ENCODE results near the gene WBP2. TPM values are rescaled to one million over a fixed set of nuclear protein-coding genes. Genes with fewer than 3 reads are reported as not detected.
"Not testable (repeated sequence)": the region's sequence is repeated elsewhere in the genome, so short reads cannot be mapped to it uniquely, and the experiment has no call there.

The WBP2 gene
- total RNA-seq, 2 donors from 2014 or later: 74.3 to 82.7 TPM

DNA sequence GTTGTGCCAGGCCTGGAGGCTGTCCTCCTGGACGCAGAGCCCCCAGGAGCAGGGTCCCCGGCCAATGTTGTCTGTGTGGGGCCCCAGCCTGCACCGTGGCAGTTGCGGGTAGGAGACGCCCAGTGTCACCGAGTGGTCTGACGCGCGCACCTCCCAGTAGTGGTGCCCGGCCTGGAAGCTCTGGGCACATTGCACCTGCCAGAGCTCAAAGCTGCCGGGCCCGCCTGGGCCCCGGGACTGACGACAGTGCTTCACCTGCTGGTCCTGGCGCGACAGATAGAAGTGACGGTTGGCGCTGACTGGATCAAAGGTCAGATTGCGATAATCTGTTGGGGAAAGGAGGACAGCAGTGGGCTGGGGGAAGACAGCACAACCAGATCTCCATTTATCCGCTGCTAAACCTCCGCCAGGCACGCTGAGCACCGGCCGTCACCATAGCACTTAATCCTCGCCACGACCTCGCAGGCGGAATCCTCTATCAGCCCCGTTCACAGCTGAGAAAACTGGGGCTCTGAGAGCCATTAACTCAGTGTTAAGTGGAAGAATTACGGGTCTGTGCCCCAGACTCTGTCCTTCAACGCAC lies 36.0 kb upstream of the WBP2 start:
- 97 to 99% methylated on average over 29 to 31 of the region's 31 CpGs for WGBS, 2 experiments (ENCODE audit: insufficient coverage in 1 of 2, insufficient read length in 1 of 2)
- H3K27ac Mint-ChIP-seq: no peak overlapping the region
- H3K36me3 ChIP-seq (ENCODE audit: control insufficient read depth, insufficient read depth, low read length): peaks cover 18% of the 10 kb centered on the region

DNA sequence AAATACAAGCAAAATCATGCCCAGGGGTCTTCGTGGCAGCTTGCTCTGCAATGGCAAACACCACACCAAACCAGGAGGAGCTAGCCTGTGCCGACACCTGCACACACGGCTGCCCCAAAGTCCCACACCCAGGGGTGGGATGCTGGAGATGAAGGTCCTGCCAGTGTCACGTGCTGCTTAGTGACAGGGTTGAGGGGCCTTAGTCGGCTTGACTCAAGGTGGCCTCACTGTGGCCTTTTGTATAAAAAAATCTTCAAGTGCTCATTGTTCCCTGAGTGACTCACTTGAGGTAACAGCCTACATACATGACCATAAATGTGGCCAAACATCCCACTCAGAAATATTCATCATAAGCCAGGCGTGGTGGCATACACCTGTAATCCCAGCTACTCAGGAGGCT lies 34.3 kb upstream of the WBP2 start:
- Histone ChIP-seq H3K27me3 (ENCODE audit: control insufficient read depth, insufficient read depth, low read length, poor library complexity, severe bottlenecking) (no peaks in the 10 kb centered on the region), H3K4me3 (ENCODE audit: low read length) (no peak overlapping the region), H3K9me3 (ENCODE audit: control insufficient read depth, low read length) (no peaks in the 10 kb centered on the region), H3K4me1 (ENCODE audit: control insufficient read depth, insufficient read depth, low read length) (no peaks in the 10 kb centered on the region), H3K9ac (ENCODE audit: extremely low read depth, low read length, poor library complexity, severe bottlenecking) (no peak overlapping the region), H3K36me3 (ENCODE audit: control insufficient read depth, insufficient read depth, low read length) (peaks cover 18% of the 10 kb centered on the region), H3K27ac (ENCODE audit: low read depth, low read length) (no peak overlapping the region)
- H3K4me1 Mint-ChIP-seq: peaks cover 8% of the 10 kb centered on the region
- TF ChIP-seq, protein P1, sequence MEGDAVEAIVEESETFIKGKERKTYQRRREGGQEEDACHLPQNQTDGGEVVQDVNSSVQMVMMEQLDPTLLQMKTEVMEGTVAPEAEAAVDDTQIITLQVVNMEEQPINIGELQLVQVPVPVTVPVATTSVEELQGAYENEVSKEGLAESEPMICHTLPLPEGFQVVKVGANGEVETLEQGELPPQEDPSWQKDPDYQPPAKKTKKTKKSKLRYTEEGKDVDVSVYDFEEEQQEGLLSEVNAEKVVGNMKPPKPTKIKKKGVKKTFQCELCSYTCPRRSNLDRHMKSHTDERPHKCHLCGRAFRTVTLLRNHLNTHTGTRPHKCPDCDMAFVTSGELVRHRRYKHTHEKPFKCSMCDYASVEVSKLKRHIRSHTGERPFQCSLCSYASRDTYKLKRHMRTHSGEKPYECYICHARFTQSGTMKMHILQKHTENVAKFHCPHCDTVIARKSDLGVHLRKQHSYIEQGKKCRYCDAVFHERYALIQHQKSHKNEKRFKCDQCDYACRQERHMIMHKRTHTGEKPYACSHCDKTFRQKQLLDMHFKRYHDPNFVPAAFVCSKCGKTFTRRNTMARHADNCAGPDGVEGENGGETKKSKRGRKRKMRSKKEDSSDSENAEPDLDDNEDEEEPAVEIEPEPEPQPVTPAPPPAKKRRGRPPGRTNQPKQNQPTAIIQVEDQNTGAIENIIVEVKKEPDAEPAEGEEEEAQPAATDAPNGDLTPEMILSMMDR (conservative IDR thresholded peaks at IDR 0.05): no peak
- H3K27me3 Mint-ChIP-seq (ENCODE audit: insufficient read depth): peaks cover 4% of the 10 kb centered on the region
- peaks cover 19% of the 10 kb centered on the region for H3K36me3 Mint-ChIP-seq (ENCODE audit: low read depth)
- no peak overlapping the region for H3K4me3 Mint-ChIP-seq
- WGBS, 2 experiments (ENCODE audit: insufficient coverage in 1 of 2, insufficient read length in 1 of 2): 92 to 94% methylated on average over 5 to 6 of the region's 6 CpGs
- H3K27ac Mint-ChIP-seq: no peak overlapping the region
- DNase-seq: no peak
- no peaks in the 10 kb centered on the region for H3K9me3 Mint-ChIP-seq

More for the DNA sequence above, 36.0 kb upstream of the WBP2 start:
- no peak overlapping the region for H3K4me3 Mint-ChIP-seq
- Histone ChIP-seq H3K4me1 (ENCODE audit: control insufficient read depth, insufficient read depth, low read length) (peaks cover 7% of the 10 kb centered on the region), H3K27ac (ENCODE audit: low read depth, low read length) (no peak overlapping the region), H3K9ac (ENCODE audit: extremely low read depth, low read length, poor library complexity, severe bottlenecking) (no peak overlapping the region), H3K27me3 (ENCODE audit: control insufficient read depth, insufficient read depth, low read length, poor library complexity, severe bottlenecking) (no peaks in the 10 kb centered on the region), H3K9me3 (ENCODE audit: control insufficient read depth, low read length) (no peaks in the 10 kb centered on the region), H3K4me3 (ENCODE audit: low read length) (no peak overlapping the region)
- no peak for DNase-seq
- peaks cover 19% of the 10 kb centered on the region for H3K36me3 Mint-ChIP-seq (ENCODE audit: low read depth)
- TF ChIP-seq, protein P1 (conservative IDR thresholded peaks at IDR 0.05): no peak
- no peaks in the 10 kb centered on the region for H3K27me3 Mint-ChIP-seq (ENCODE audit: insufficient read depth)
- peaks cover 17% of the 10 kb centered on the region for H3K4me1 Mint-ChIP-seq
- no peaks in the 10 kb centered on the region for H3K9me3 Mint-ChIP-seq

DNA sequence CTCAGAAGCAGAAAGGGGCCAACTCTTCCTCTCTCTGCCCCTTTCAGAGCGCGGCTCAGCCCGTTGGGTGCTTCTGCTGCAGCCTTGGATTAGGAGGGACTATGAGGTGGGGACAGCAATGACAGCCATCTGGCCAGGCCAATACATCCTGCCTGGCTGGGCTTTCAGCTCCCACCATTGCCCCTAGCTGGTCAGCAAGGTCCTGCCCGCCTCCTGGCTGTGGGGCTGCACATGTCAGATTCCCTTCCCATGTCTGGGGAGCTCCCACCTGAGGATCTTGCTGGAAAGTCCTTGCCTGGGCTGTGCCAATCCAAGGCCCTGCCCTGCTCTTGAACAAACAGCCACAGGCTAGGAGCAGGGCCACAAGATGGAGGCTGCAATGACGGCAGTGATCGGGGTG lies 33.3 kb upstream of the WBP2 start:
- no peak overlapping the region for H3K4me3 Mint-ChIP-seq
- no peaks in the 10 kb centered on the region for H3K4me1 ChIP-seq (ENCODE audit: control insufficient read depth, insufficient read depth, low read length)
- H3K27ac Mint-ChIP-seq: no peak overlapping the region
- peak; percentile 71 for DNase-seq
- peaks cover 18% of the 10 kb centered on the region for H3K36me3 ChIP-seq (ENCODE audit: control insufficient read depth, insufficient read depth, low read length)
- no peak overlapping the region for H3K9ac ChIP-seq (ENCODE audit: extremely low read depth, low read length, poor library complexity, severe bottlenecking)
- TF ChIP-seq, protein P1 (conservative IDR thresholded peaks at IDR 0.05): no peak
- no peak overlapping the region for H3K27ac ChIP-seq (ENCODE audit: low read depth, low read length)
- no peaks in the 10 kb centered on the region for H3K4me1 Mint-ChIP-seq
- peaks cover 4% of the 10 kb centered on the region for H3K27me3 Mint-ChIP-seq (ENCODE audit: insufficient read depth)
- no peaks in the 10 kb centered on the region for H3K9me3 Mint-ChIP-seq
- WGBS, 2 experiments (ENCODE audit: insufficient coverage in 1 of 2, insufficient read length in 1 of 2): 78% methylated on average over 6 of the region's 6 CpGs; no CpG with 5 or more reads in 1 of the 2 experiments
- no peak overlapping the region for H3K4me3 ChIP-seq (ENCODE audit: low read length)
- H3K9me3 ChIP-seq (ENCODE audit: control insufficient read depth, low read length): no peaks in the 10 kb centered on the region
- peaks cover 19% of the 10 kb centered on the region for H3K36me3 Mint-ChIP-seq (ENCODE audit: low read depth)
- H3K27me3 ChIP-seq (ENCODE audit: control insufficient read depth, insufficient read depth, low read length, poor library complexity, severe bottlenecking): no peaks in the 10 kb centered on the region

DNA sequence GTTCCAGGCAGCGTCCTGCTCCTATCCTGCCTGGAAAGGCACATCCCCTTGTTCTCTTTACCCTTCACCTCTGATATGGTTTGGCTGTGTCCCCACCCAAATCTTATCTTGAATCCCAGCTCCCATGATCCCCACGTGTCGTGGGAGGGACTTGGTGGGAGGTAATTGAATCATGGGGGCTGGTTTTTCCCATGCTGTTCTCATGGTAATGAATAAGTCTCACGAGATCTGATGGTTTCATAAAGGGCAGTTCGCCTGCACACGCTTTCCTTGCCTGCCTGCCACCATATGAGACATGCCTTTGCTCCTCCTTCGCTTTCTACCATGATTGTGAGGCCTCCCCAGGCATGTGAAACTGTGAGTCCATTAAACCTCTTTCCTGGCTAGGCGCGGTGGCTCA lies 30.7 kb upstream of the WBP2 start:
- Mint-ChIP-seq H3K36me3 (ENCODE audit: low read depth) (peaks cover 13% of the 10 kb centered on the region), H3K27me3 (ENCODE audit: insufficient read depth) (peaks cover 15% of the 10 kb centered on the region), H3K27ac (peak overlapping the region; percentile 21)
- not testable (repeated sequence) for H3K9ac ChIP-seq (ENCODE audit: extremely low read depth, low read length, poor library complexity, severe bottlenecking); H3K9me3 Mint-ChIP-seq; H3K27ac ChIP-seq (ENCODE audit: low read depth, low read length); H3K4me3 ChIP-seq (ENCODE audit: low read length); H3K27me3 ChIP-seq (ENCODE audit: control insufficient read depth, insufficient read depth, low read length, poor library complexity, severe bottlenecking); H3K4me1 Mint-ChIP-seq; H3K9me3 ChIP-seq (ENCODE audit: control insufficient read depth, low read length); H3K4me3 Mint-ChIP-seq; DNase-seq; H3K4me1 ChIP-seq (ENCODE audit: control insufficient read depth, insufficient read depth, low read length)
- peaks cover 13% of the 10 kb centered on the region for H3K36me3 ChIP-seq (ENCODE audit: control insufficient read depth, insufficient read depth, low read length)
- 85 to 91% methylated on average over 5 to 9 of the region's 9 CpGs for WGBS, 2 experiments (ENCODE audit: insufficient coverage in 1 of 2, insufficient read length in 1 of 2)
